Heart left ventricle (tissue), 16 donors: ENCODE data around the gene LPCAT4. TPM values are rescaled to one million over a fixed set of nuclear protein-coding genes. Genes with fewer than 3 reads are reported as not detected.
"Not testable (repeated sequence)": the region's sequence is repeated elsewhere in the genome, so short reads cannot be mapped to it uniquely, and the experiment has no call there.

Experiments
- ATAC-seq, 4 donors: fragments of 200-7000 bp; cut with Tn5 transposase; one replicate each; pipeline ENCODE4 v1.9.1; 2020 to 2022; ENCODE audit warnings: moderate library complexity in 4 of 4, mild to moderate bottlenecking in 3 of 4, moderate number of reproducible peaks in 1 of 4
- DNase-seq, 5 donors: peaks; one replicate each; pipeline ENCODE4 v3.0.0-alpha.2; 2020
- H3K27ac ChIP-seq, 12 donors: fragments of 200-600 bp; sonication (generic) in 4 of 12; one replicate each; pipeline versions ENCODE4 v1.5.0 to v1.8.0; 2016 to 2022; ENCODE audit warnings: mild to moderate bottlenecking in 2 of 12
- H3K27me3 ChIP-seq, 9 donors: fragments of 200-600 bp; sonication (generic) in 2 of 9; one replicate each; pipeline versions ENCODE4 v1.5.1 to v1.8.0; 2016 to 2022; ENCODE audit warnings: mild to moderate bottlenecking in 3 of 9
- H3K36me3 ChIP-seq, 9 donors: fragments of 200-600 bp; sonication (generic) in 2 of 9; one replicate each; pipeline versions ENCODE4 v1.5.0 to v1.8.0; 2018 to 2022; ENCODE audit warnings: mild to moderate bottlenecking in 2 of 9
- H3K4me1 ChIP-seq, 12 donors: fragments of 200-600 bp; sonication (generic) in 4 of 12; one replicate each; pipeline versions ENCODE4 v1.5.0 to v1.8.0; 2016 to 2022; ENCODE audit warnings: mild to moderate bottlenecking in 3 of 12
- H3K4me3 ChIP-seq, 12 donors: fragments of 200-600 bp; sonication (generic) in 4 of 12; one replicate each; pipeline versions ENCODE4 v1.5.0 to v1.8.0; 2017 to 2022; ENCODE audit warnings: mild to moderate bottlenecking in 9 of 12, moderate library complexity in 4 of 12
- H3K9me3 ChIP-seq, 12 donors: fragments of 200-600 bp; sonication (generic) in 4 of 12; one replicate each; pipeline versions ENCODE4 v1.5.0 to v1.8.0; 2016 to 2022; ENCODE audit warnings: mild to moderate bottlenecking in 1 of 12
- CTCF ChIP-seq, 12 donors: fragments of 200-600 bp; sonication (generic) in 4 of 12; IDR thresholded peaks; one replicate each; pipeline versions ENCODE4 v1.5.0 to v1.8.0; 2018 to 2022; ENCODE audit warnings: antibody characterized with exemption in 12 of 12, mild to moderate bottlenecking in 5 of 12
- POLR2A ChIP-seq, 2 donors: fragments of 450-650 bp; IDR thresholded peaks; one replicate each; pipeline ENCODE4 v1.6.1; 2017; ENCODE audit warnings: antibody characterized with exemption in 2 of 2, mild to moderate bottlenecking in 2 of 2, moderate library complexity in 2 of 2
- WGBS, 4 donors: extraction: QIAGEN DNeasy Blood & Tissue Kit in 2 of 4; methylation state at CpG; one replicate each; pipeline versions ENCODE4 v1.1.5 to v1.1.7; 2013 to 2018; 5-methylcytosine and 5-hydroxymethylcytosine counted together
- intact Hi-C, 10 donors: fragments of 100-400 bp; cut with DNase I; formaldehyde crosslinking; loops; one replicate each; pipeline versions ENCODE4 v1.11.1 to v1.14.2; 2022
- polyA plus RNA-seq, 2 donors: library from polyadenylated mRNA; stranded (reverse); fragments of 200-250 nt; gene quantifications; one replicate each; pipeline ENCODE4 v1.2.3, GENCODE V29; 2013
- total RNA-seq, 9 donors: library from RNA; depleted of rRNA in 2 of 9; stranded (reverse); fragments of >200 nt in 2 of 9; fragmentation: NEBNext Ultra II Directional in 3 of 9; extraction: Animal tissue kit (Norgen Biotek cat#: 25700) in 3 of 9; gene quantifications; one replicate each; pipeline versions ENCODE4 v1.1.0 to v1.2.4, GENCODE V29; 2016 to 2023
- donor health status: ischemic (EF 13 %, LVEDD 7.1; RV severe dilation, severe dysfunction).
- donor health status: healthy with polysubstance abuse.
- donor health status: DM: no; HTN: yes; CAD: no.
- donor health status: DM: no; HTN: no; CAD: no.
- donor health status: ischemic (EF 25% LVEDD 6.9; RV normal size, moderate dysfunction).
- donor health status: ischemic (EF 25% LVEDD 5.7; RV mildly dilated, moderate dysfunction).
- donor health status: healthy.
- donor health status: DM: yes; HTN: yes; CAD: no.
- donor health status: ischemic (EF 35%, LVEDD 5.7; RV mildly dilated, moderate dysfunction).
- donor health status: nonischemic (EF 11% LVEDD 7.7; RV severe dilation, severe dysfunction).
- donor health status: DM: yes; HTN: yes; CAD: no.
- donor health status: PGD.
- donor health status: ischemic (EF 29% LVEDD 5.4; RV normal size, mild dysfunction).
- donor health status: nonischemic (EF 23%, LVEDD 6.1; RV moderate dilation, normal function).

LPCAT4 gene
- total and polyA plus RNA-seq, 11 donors, result 9.8 to 80.0 (median 44.8) TPM

GRCh38 chr15:34353627-34354026 is 13.4 kb downstream of the LPCAT4 start:
- H3K9me3 ChIP-seq, result no peaks in the 10 kb centered on the region
- TF ChIP-seq CTCF (IDR thresholded peaks at IDR 0.05) (no peak), POLR2A (IDR thresholded peaks at IDR 0.05) (no peak)
- intact Hi-C loops, result loop anchor here in 1 of 10 donors (5.0 kb wide), 1 partner anchor 111 kb away; no protein-coding TSS in a partner anchor
- peaks cover 0 to 35% (median 22%) of the 10 kb centered on the region in 9 donors for H3K36me3 ChIP-seq
- H3K27me3 ChIP-seq, result no peaks in the 10 kb centered on the region
- no peaks in the 10 kb centered on the region for H3K4me1 ChIP-seq
- no peak overlapping the region for H3K4me3 ChIP-seq
- no peak for DNase-seq
- ATAC-seq, result no peak
- WGBS, 4 donors, result 77 to 86% (median 80%) methylated on average over 1 to 2 of the region's 2 CpGs
- H3K27ac ChIP-seq, result no peak overlapping the region

- not testable (repeated sequence) for DNase-seq, H3K27me3 ChIP-seq, H3K4me1 ChIP-seq, H3K27ac ChIP-seq, H3K9me3 ChIP-seq, H3K4me3 ChIP-seq, ATAC-seq
- intact Hi-C loops, result loop anchor here in 1 of 10 donors (5.0 kb wide), 1 partner anchor 111 kb away; no protein-coding TSS in a partner anchor
- WGBS, 4 donors, result 94 to 97% (median 95%) methylated on average over 12 of the region's 12 CpGs
- H3K36me3 ChIP-seq, result peaks cover 0 to 28% (median 16%) of the 10 kb centered on the region in 9 donors
Observed at GRCh38 chr15:34352996-34353395, 14.0 kb downstream of the LPCAT4 start.

GRCh38 chr15:34349769-34350168 is 17.2 kb downstream of the LPCAT4 start:
- H3K36me3 ChIP-seq, result peaks cover 0 to 3% (median 0%) of the 10 kb centered on the region in 9 donors
- 84 to 88% (median 85%) methylated on average over 4 of the region's 4 CpGs for whole genome bisulfite sequencing, 4 donors
- H3K27me3 ChIP-seq, result no peaks in the 10 kb centered on the region
- H3K4me1 ChIP-seq, result no peaks in the 10 kb centered on the region
- no peak overlapping the region for H3K27ac ChIP-seq
- ATAC-seq (no peak), DNase-seq (no peak)
- TF ChIP-seq POLR2A (IDR thresholded peaks at IDR 0.05), result no peak
- no peaks in the 10 kb centered on the region for H3K9me3 ChIP-seq
- intact Hi-C loops, result loop anchor here in 2 of 10 donors (5.0 kb wide), 2 partner anchors 92 to 107 kb away; no protein-coding TSS in a partner anchor
- no peak overlapping the region for H3K4me3 ChIP-seq

- Histone ChIP-seq H3K4me1 (no peaks in the 10 kb centered on the region), H3K36me3 (no peaks in the 10 kb centered on the region), H3K27ac (no peak overlapping the region), H3K27me3 (no peaks in the 10 kb centered on the region), H3K4me3 (no peak overlapping the region), H3K9me3 (no peaks in the 10 kb centered on the region)
- no peak for DNase-seq
- TF ChIP-seq POLR2A (IDR thresholded peaks at IDR 0.05) (no peak), CTCF (IDR thresholded peaks at IDR 0.05) (no peak)
- intact Hi-C loops, result loop anchor here in 1 of 10 donors (5.0 kb wide), 1 partner anchor 92 kb away; no protein-coding TSS in a partner anchor
- no peak for ATAC-seq
- 39 to 61% (median 42%) methylated on average over 1 of the region's 1 CpG for WGBS, 4 donors
Observed at GRCh38 chr15:34348735-34349300, 18.2 kb downstream of the LPCAT4 start.

GRCh38 chr15:34347951-34348638 is 18.9 kb downstream of the LPCAT4 start:
- ATAC-seq (no peak), DNase-seq (no peak)
- Histone ChIP-seq H3K36me3 (no peaks in the 10 kb centered on the region), H3K27me3 (no peaks in the 10 kb centered on the region), H3K4me1 (peaks cover 0 to 3% (median 0%) of the 10 kb centered on the region in 12 donors), H3K9me3 (no peaks in the 10 kb centered on the region), H3K4me3 (no peak overlapping the region), H3K27ac (no peak overlapping the region)
- 80 to 84% (median 84%) methylated on average over 13 of the region's 13 CpGs for WGBS, 4 donors
- intact Hi-C loops, result loop anchor here in 1 of 10 donors (5.0 kb wide), 1 partner anchor 91 kb away; no protein-coding TSS in a partner anchor
- TF ChIP-seq POLR2A (IDR thresholded peaks at IDR 0.05), result no peak
- no peak for TF ChIP-seq CTCF (IDR thresholded peaks at IDR 0.05)
